Keratinocyte (primary cell): ENCODE measurements around the gene ZNF787. TPM values are rescaled to one million over a fixed set of nuclear protein-coding genes. Genes with fewer than 3 reads are reported as not detected.

Experiments
- DNase-seq: peaks from one replicate; pipeline ENCODE4 v3.0.0-alpha.2; 2011; ENCODE audit warnings: low read depth, missing footprints, low spot score
- FAIRE-seq: peaks from 2 replicates; lab custom pipeline; 2011; peaks lifted over from hg19 to GRCh38; lab: Jason Lieb, UNC
- H2AFZ ChIP-seq: 2 replicates; pipeline ENCODE4 v1.6.0; 2012; ENCODE audit warnings: low read length, control low read depth, inconsistent platforms; ENCODE audit not compliant: control insufficient read depth
- H3K27ac ChIP-seq: 2 replicates; pipeline ENCODE4 v1.5.1; 2011; ENCODE audit warnings: low read length; ENCODE audit not compliant: control insufficient read depth, insufficient read depth
- H3K27me3 ChIP-seq: 3 replicates; pipeline ENCODE4 v1.6.0; 2011; ENCODE audit warnings: low read length; ENCODE audit not compliant: control insufficient read depth, insufficient read depth; ENCODE audit errors: extremely low read depth
- H3K36me3 ChIP-seq, 2 experiments: 2 replicates in 1 of 2; 3 replicates in 1 of 2; pipeline ENCODE4 v1.5.1; 2011; ENCODE audit warnings: low read length in 2 of 2, mild to moderate bottlenecking in 1 of 2; ENCODE audit not compliant: control insufficient read depth in 2 of 2, insufficient read depth in 2 of 2; ENCODE audit errors: extremely low read depth in 1 of 2
- H3K4me1 ChIP-seq: 3 replicates; pipeline ENCODE4 v1.5.1; 2011; ENCODE audit warnings: low read length; ENCODE audit not compliant: control insufficient read depth, insufficient read depth; ENCODE audit errors: extremely low read depth
- H3K4me2 ChIP-seq: 3 replicates; pipeline ENCODE4 v1.6.0; 2011; ENCODE audit warnings: low read depth, low read length; ENCODE audit not compliant: control insufficient read depth, insufficient read depth; ENCODE audit errors: extremely low read depth
- H3K4me3 ChIP-seq, 3 experiments: fragments of 200-600 bp in 1 of 3; sonication (generic) in 1 of 3; 2 replicates in 2 of 3; 3 replicates in 1 of 3; pipeline ENCODE4 v1.5.1; 2011 to 2016; ENCODE audit warnings: low read length in 3 of 3, mild to moderate bottlenecking in 3 of 3, control low read depth in 2 of 3, inconsistent platforms in 1 of 3, low read depth in 1 of 3, mixed read lengths in 1 of 3, mixed run types in 1 of 3, moderate library complexity in 1 of 3; ENCODE audit not compliant: control insufficient read depth in 2 of 3, insufficient read depth in 2 of 3; ENCODE audit errors: extremely low read depth in 1 of 3
- H3K79me2 ChIP-seq: 2 replicates; pipeline ENCODE4 v1.6.0; 2012; ENCODE audit warnings: low read length; ENCODE audit not compliant: control insufficient read depth, insufficient read depth
- H3K9ac ChIP-seq: 3 replicates; pipeline ENCODE4 v1.6.0; 2011; ENCODE audit warnings: low read length; ENCODE audit not compliant: control insufficient read depth, insufficient read depth; ENCODE audit errors: extremely low read depth
- H3K9me1 ChIP-seq: 3 replicates; pipeline ENCODE4 v1.6.0; 2011; ENCODE audit warnings: low read length; ENCODE audit not compliant: control insufficient read depth, insufficient read depth; ENCODE audit errors: extremely low read depth
- H3K9me3 ChIP-seq: 2 replicates; pipeline ENCODE4 v1.5.1; 2012; ENCODE audit warnings: low read depth, low read length; ENCODE audit not compliant: control insufficient read depth
- H4K20me1 ChIP-seq: 3 replicates; pipeline ENCODE4 v1.6.0; 2011; ENCODE audit warnings: low read length; ENCODE audit not compliant: control insufficient read depth, insufficient read depth; ENCODE audit errors: extremely low read depth
- CTCF ChIP-seq, 3 experiments: IDR thresholded peaks in 1 of 3; conservative IDR thresholded peaks in 1 of 3; optimal IDR thresholded peaks in 1 of 3; 2 replicates in 2 of 3; 3 replicates in 1 of 3; pipeline versions ENCODE3 to v1.5.1; 2011; ENCODE audit warnings: low read length in 3 of 3, mild to moderate bottlenecking in 3 of 3, moderate library complexity in 2 of 3, control low read depth in 1 of 3, inconsistent platforms in 1 of 3; ENCODE audit not compliant: insufficient read depth in 2 of 3; ENCODE audit errors: extremely low read depth in 1 of 3
- EZH2 ChIP-seq: IDR thresholded peaks from one replicate; pipeline ENCODE4 v1.6.1; 2012; ENCODE audit warnings: inconsistent platforms, mild to moderate bottlenecking, low read length, moderate library complexity
- dilution Hi-C: fragments of 300-500 bp; cut with MboI; formaldehyde crosslinking; loops from one replicate; pipeline ENCODE4 v1.7.0; 2020; ENCODE audit warnings: low sequenced_read_pairs; ENCODE audit not compliant: extremely low pct_ligation_motif_present
- polyA plus RNA-seq, 5 experiments: library from polyadenylated mRNA; depleted of rRNA in 3 of 5; stranded (reverse) in 3 of 5; stranded (forward) in 1 of 5; unstranded in 1 of 5; fragments of >200 nt; gene quantifications; 1 replicate in 1 of 5; 2 replicates in 3 of 5; 3 replicates in 1 of 5; pipeline versions ENCODE4 v1.2.1 to v1.2.3, GENCODE V29; 2011 to 2012; ENCODE audit warnings: missing spikeins in 2 of 5, low read depth in 1 of 5, low replicate concordance in 1 of 5

The ZNF787 gene
- polyA plus RNA-seq, 1 donor (not counting 4 experiments of a cell fraction or from before 2014, with no cell fraction given) = 5.6 TPM

- DNase-seq (no peak), FAIRE-seq (no peak)
- peaks cover 8% of the 10 kb centered on the region for H3K4me1 ChIP-seq
- H3K9me1 ChIP-seq = no peaks in the 10 kb centered on the region
- H2AFZ ChIP-seq = no peak overlapping the region
- H3K9ac ChIP-seq = no peak overlapping the region
- no peak overlapping the region for H3K27ac ChIP-seq
- peaks cover 16% of the 10 kb centered on the region for H4K20me1 ChIP-seq
- H3K79me2 ChIP-seq = peaks cover 13% of the 10 kb centered on the region
- no peak for TF ChIP-seq CTCF (optimal IDR thresholded peaks at IDR 0.05 in 1 of 3, IDR thresholded peaks at IDR 0.05 in 1 of 3, conservative IDR thresholded peaks at IDR 0.05 in 1 of 3; ENCODE audit: extremely low read depth in 1 of 3, insufficient read depth in 2 of 3, low read length in 3 of 3)
- TF ChIP-seq EZH2 = no peak
- H3K36me3 ChIP-seq = peaks cover 7 to 8% of the 10 kb centered on the region in 2 experiments
- no peak overlapping the region for H3K4me2 ChIP-seq
- dilution Hi-C loops = no loop called here
- peaks cover 3% of the 10 kb centered on the region for H3K27me3 ChIP-seq
- no peak overlapping the region for H3K4me3 ChIP-seq
- H3K9me3 ChIP-seq = no peaks in the 10 kb centered on the region
These were observed 36.1 kb downstream of the ZNF787 start for GRCh38 chr19:56084835-56085536.

GRCh38 chr19:56083668-56084067, 37.4 kb downstream of the ZNF787 start:
- TF ChIP-seq EZH2 (no peak), CTCF (optimal IDR thresholded peaks at IDR 0.05 in 1 of 3, IDR thresholded peaks at IDR 0.05 in 1 of 3, conservative IDR thresholded peaks at IDR 0.05 in 1 of 3; ENCODE audit: extremely low read depth in 1 of 3, insufficient read depth in 2 of 3, low read length in 3 of 3) (no peak)
- H3K4me1 ChIP-seq = peaks cover 8% of the 10 kb centered on the region
- H3K4me2 ChIP-seq = no peak overlapping the region
- H3K9me3 ChIP-seq = no peaks in the 10 kb centered on the region
- H3K4me3 ChIP-seq = no peak overlapping the region
- H3K9ac ChIP-seq = no peak overlapping the region
- no peak overlapping the region for H3K27ac ChIP-seq
- no peaks in the 10 kb centered on the region for H3K9me1 ChIP-seq
- peaks cover 3% of the 10 kb centered on the region for H3K27me3 ChIP-seq
- peaks cover 0 to 5% of the 10 kb centered on the region in 2 experiments for H3K36me3 ChIP-seq
- peaks cover 2% of the 10 kb centered on the region for H3K79me2 ChIP-seq
- dilution Hi-C loops = no loop called here
- H2AFZ ChIP-seq = no peak overlapping the region
- no peak for DNase-seq
- FAIRE-seq = no peak
- peaks cover 11% of the 10 kb centered on the region for H4K20me1 ChIP-seq
